CD14-positive monocyte (primary cell): ENCODE measurements around the gene EGFR. TPM values are rescaled to one million over a fixed set of nuclear protein-coding genes. Genes with fewer than 3 reads are reported as not detected.

Experiments used
- DNase-seq, 3 donors: peaks; one replicate each; pipeline ENCODE4 v3.0.0-alpha.2; 2011 to 2022
- H2AFZ ChIP-seq: 2 replicates; pipeline ENCODE4 v1.6.0; 2012; ENCODE audit warnings: mild to moderate bottlenecking, low read depth, low read length, inconsistent platforms; ENCODE audit not compliant: insufficient read depth, poor library complexity, severe bottlenecking
- H3K27ac ChIP-seq, 2 donors: 1 replicate in 1 of 2; 2 replicates in 1 of 2; pipeline ENCODE4 v1.5.1; 2012 to 2013; ENCODE audit warnings: low read length in 2 of 2, control low read depth in 1 of 2, inconsistent platforms in 1 of 2, low read depth in 1 of 2, mild to moderate bottlenecking in 1 of 2
- H3K27me3 ChIP-seq, 2 donors: one replicate each; pipeline versions ENCODE4 v1.6.0 to v1.6.1; 2011 to 2013; ENCODE audit warnings: low read length in 2 of 2; ENCODE audit not compliant: control insufficient read depth in 2 of 2, insufficient read depth in 2 of 2
- H3K36me3 ChIP-seq, 2 donors: replicated peaks in 1 of 2; 1 replicate in 1 of 2; 2 replicates in 1 of 2; pipeline versions ENCODE4 v1.5.1 to v1.6.1; 2012 to 2013; ENCODE audit warnings: low read length in 2 of 2, control low read depth in 1 of 2, inconsistent platforms in 1 of 2, mild to moderate bottlenecking in 1 of 2; ENCODE audit not compliant: insufficient read depth in 2 of 2, control insufficient read depth in 1 of 2
- H3K4me1 ChIP-seq, 2 donors: 1 replicate in 1 of 2; 2 replicates in 1 of 2; pipeline versions ENCODE4 v1.5.1 to v1.6.1; 2012 to 2013; ENCODE audit warnings: low read length in 2 of 2, control low read depth in 1 of 2, inconsistent platforms in 1 of 2, mild to moderate bottlenecking in 1 of 2, moderate library complexity in 1 of 2; ENCODE audit not compliant: insufficient read depth in 2 of 2, control insufficient read depth in 1 of 2
- H3K4me2 ChIP-seq: replicated peaks from 2 replicates; pipeline ENCODE3; 2012; ENCODE audit warnings: low read length, moderate library complexity, mild to moderate bottlenecking; ENCODE audit not compliant: poor library complexity, severe bottlenecking; ENCODE audit errors: extremely low read depth
- H3K4me3 ChIP-seq, 3 experiments: fragments of 200-600 bp in 1 of 3; sonication (generic) in 1 of 3; replicated peaks in 1 of 3; 1 replicate in 2 of 3; 2 replicates in 1 of 3; pipeline ENCODE4 v1.5.1; 2011 to 2013; ENCODE audit warnings: low read length in 3 of 3, mild to moderate bottlenecking in 3 of 3, control low read depth in 2 of 3, low read depth in 2 of 3, inconsistent platforms in 1 of 3, moderate library complexity in 1 of 3
- H3K79me2 ChIP-seq: 2 replicates; pipeline ENCODE4 v1.6.0; 2012; ENCODE audit warnings: mild to moderate bottlenecking, control low read depth, inconsistent platforms, low read length, moderate library complexity; ENCODE audit not compliant: insufficient read depth
- H3K9ac ChIP-seq: 2 replicates; pipeline ENCODE4 v1.6.0; 2017; ENCODE audit warnings: low read length, mild to moderate bottlenecking; ENCODE audit not compliant: insufficient read depth, poor library complexity, severe bottlenecking
- H3K9me3 ChIP-seq, 2 donors: replicated peaks in 1 of 2; 1 replicate in 1 of 2; 2 replicates in 1 of 2; pipeline versions ENCODE4 v1.5.1 to v1.6.1; 2012 to 2013; ENCODE audit warnings: low read length in 2 of 2, control low read depth in 1 of 2; ENCODE audit not compliant: control insufficient read depth in 1 of 2, insufficient read depth in 1 of 2
- H4K20me1 ChIP-seq: 2 replicates; pipeline ENCODE4 v1.6.0; 2012; ENCODE audit warnings: mild to moderate bottlenecking, low read length, control low read depth, moderate library complexity; ENCODE audit not compliant: insufficient read depth
- H3K27ac Mint-ChIP-seq, 7 donors: one replicate each; pipeline ENCODE4 v1.8.0; 2020; ENCODE audit warnings: mild to moderate bottlenecking in 7 of 7, mixed read lengths in 7 of 7, moderate library complexity in 6 of 7, inconsistent platforms in 2 of 7
- H3K27me3 Mint-ChIP-seq, 3 donors: one replicate each; pipeline ENCODE4 v1.8.0; 2021 to 2022; ENCODE audit warnings: low read depth in 3 of 3, mild to moderate bottlenecking in 3 of 3, mixed read lengths in 3 of 3, moderate library complexity in 3 of 3, inconsistent platforms in 1 of 3
- H3K36me3 Mint-ChIP-seq, 2 donors: one replicate each; pipeline ENCODE4 v1.8.0; 2020; ENCODE audit warnings: mixed read lengths in 2 of 2, inconsistent platforms in 1 of 2, mild to moderate bottlenecking in 1 of 2
- H3K4me1 Mint-ChIP-seq: one replicate; pipeline ENCODE4 v1.8.0; 2020; ENCODE audit warnings: mild to moderate bottlenecking, mixed read lengths
- H3K4me3 Mint-ChIP-seq, 2 donors: one replicate each; pipeline ENCODE4 v1.8.0; 2020; ENCODE audit warnings: mild to moderate bottlenecking in 2 of 2, mixed read lengths in 2 of 2, moderate library complexity in 1 of 2
- H3K9me3 Mint-ChIP-seq, 7 donors: one replicate each; pipeline ENCODE4 v1.8.0; 2020 to 2022; ENCODE audit warnings: mixed read lengths in 7 of 7, mild to moderate bottlenecking in 6 of 7, moderate library complexity in 6 of 7, inconsistent platforms in 2 of 7
- WGBS: methylation state at CpG from one replicate; pipeline ENCODE4 v1.1.5; 2013; ENCODE audit warnings: missing lambda C conversion rate; ENCODE audit not compliant: insufficient coverage; 5-methylcytosine and 5-hydroxymethylcytosine counted together
- intact Hi-C, 2 donors: fragments of 100-400 bp; cut with micrococcal nuclease; formaldehyde crosslinking; loops; one replicate each; pipeline versions ENCODE4 v1.15.0 to v1.15.1; 2023
- polyA plus RNA-seq, 3 donors: library from polyadenylated mRNA; depleted of rRNA in 1 of 3; unstranded in 2 of 3; stranded (reverse) in 1 of 3; fragments of 300-500 nt in 2 of 3; fragments of >200 nt in 1 of 3; fragmentation: Illumina TruSeq in 2 of 3; gene quantifications; 1 replicate in 2 of 3; 2 replicates in 1 of 3; pipeline ENCODE4 v1.2.3, GENCODE V29; 2012 to 2021
- TF ChIP-seq, protein P1 (sequence below): fragments of 200-600 bp; IDR thresholded peaks from one replicate; pipeline ENCODE4 v1.8.0; 2022; ENCODE audit warnings: antibody characterized with exemption, mild to moderate bottlenecking

Gene EGFR
- polyA plus RNA-seq, 3 donors = not detected

DNA sequence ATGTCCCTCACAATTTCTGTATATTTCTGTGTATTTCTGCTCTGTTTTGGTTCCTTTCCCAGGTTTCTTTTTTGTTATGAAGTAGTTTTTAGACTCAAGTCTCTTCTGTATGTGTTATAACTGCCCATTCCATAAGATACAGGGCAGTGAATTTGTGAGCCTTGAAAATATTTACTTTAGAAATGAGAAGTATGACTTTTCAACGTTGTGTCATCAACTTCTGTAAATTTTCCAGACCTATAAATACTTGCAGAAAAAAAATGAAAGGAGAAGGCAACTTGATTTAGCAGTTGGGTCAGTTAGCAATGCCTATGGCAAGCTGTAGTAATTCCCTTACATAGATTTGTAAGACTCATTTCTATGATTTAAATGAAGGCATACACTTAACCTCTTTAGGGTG, 11.5 kb downstream of the EGFR start:
- no peaks in the 10 kb centered on the region for H3K9me3 ChIP-seq
- H3K4me2 ChIP-seq = no peak overlapping the region
- Mint-ChIP-seq H3K9me3 (peaks cover 0 to 6% (median 0%) of the 10 kb centered on the region in 7 donors), H3K4me3 (no peak overlapping the region), H3K4me1 (no peaks in the 10 kb centered on the region), H3K27me3 (peaks cover 0 to 12% (median 2%) of the 10 kb centered on the region in 3 donors), H3K36me3 (no peaks in the 10 kb centered on the region), H3K27ac (no peak overlapping the region)
- no peak overlapping the region for H3K9ac ChIP-seq
- DNase-seq = no peak
- no peaks in the 10 kb centered on the region for H3K79me2 ChIP-seq
- H3K4me3 ChIP-seq = no peak overlapping the region
- no peaks in the 10 kb centered on the region for H3K4me1 ChIP-seq
- intact Hi-C loops = no loop called here
- H3K27me3 ChIP-seq = no peaks in the 10 kb centered on the region
- WGBS = no CpG with 5 or more reads among the region's 1 CpG
- H2AFZ ChIP-seq = no peak overlapping the region
- no peaks in the 10 kb centered on the region for H4K20me1 ChIP-seq
- TF ChIP-seq, protein P1, sequence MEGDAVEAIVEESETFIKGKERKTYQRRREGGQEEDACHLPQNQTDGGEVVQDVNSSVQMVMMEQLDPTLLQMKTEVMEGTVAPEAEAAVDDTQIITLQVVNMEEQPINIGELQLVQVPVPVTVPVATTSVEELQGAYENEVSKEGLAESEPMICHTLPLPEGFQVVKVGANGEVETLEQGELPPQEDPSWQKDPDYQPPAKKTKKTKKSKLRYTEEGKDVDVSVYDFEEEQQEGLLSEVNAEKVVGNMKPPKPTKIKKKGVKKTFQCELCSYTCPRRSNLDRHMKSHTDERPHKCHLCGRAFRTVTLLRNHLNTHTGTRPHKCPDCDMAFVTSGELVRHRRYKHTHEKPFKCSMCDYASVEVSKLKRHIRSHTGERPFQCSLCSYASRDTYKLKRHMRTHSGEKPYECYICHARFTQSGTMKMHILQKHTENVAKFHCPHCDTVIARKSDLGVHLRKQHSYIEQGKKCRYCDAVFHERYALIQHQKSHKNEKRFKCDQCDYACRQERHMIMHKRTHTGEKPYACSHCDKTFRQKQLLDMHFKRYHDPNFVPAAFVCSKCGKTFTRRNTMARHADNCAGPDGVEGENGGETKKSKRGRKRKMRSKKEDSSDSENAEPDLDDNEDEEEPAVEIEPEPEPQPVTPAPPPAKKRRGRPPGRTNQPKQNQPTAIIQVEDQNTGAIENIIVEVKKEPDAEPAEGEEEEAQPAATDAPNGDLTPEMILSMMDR = no peak
- H3K36me3 ChIP-seq = no peaks in the 10 kb centered on the region
- no peak overlapping the region for H3K27ac ChIP-seq

DNA sequence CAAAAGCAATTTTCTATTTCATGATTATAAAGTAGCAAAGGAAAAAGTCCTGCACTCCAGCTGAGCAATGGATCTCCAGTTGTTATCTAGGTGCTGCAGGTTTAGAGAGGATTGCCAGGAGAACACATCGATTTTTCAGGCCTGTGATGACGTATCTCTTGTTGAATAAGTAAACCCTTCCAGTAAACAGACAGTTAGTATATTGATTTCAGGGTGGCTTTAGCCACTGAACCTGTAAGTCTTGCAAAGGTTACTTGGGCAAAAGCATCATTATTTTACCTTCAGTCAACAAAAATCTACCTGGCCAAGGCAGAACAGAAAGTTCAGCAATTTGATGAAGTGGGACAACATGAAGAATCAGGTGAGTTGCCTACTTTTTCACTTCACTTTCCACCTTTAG, 12.3 kb downstream of the EGFR start:
- Histone ChIP-seq H3K27ac (no peak overlapping the region), H2AFZ (no peak overlapping the region), H3K4me3 (no peak overlapping the region), H3K36me3 (no peaks in the 10 kb centered on the region), H4K20me1 (no peaks in the 10 kb centered on the region), H3K4me1 (no peaks in the 10 kb centered on the region), H3K9me3 (no peaks in the 10 kb centered on the region), H3K4me2 (no peak overlapping the region), H3K9ac (no peak overlapping the region), H3K79me2 (no peaks in the 10 kb centered on the region), H3K27me3 (no peaks in the 10 kb centered on the region)
- no peak for DNase-seq
- no peaks in the 10 kb centered on the region for H3K4me1 Mint-ChIP-seq
- H3K9me3 Mint-ChIP-seq = peaks cover 0 to 6% (median 0%) of the 10 kb centered on the region in 7 donors
- no peak overlapping the region for H3K4me3 Mint-ChIP-seq
- peaks cover 0 to 12% (median 2%) of the 10 kb centered on the region in 3 donors for H3K27me3 Mint-ChIP-seq
- no peak overlapping the region for H3K27ac Mint-ChIP-seq
- no CpG with 5 or more reads among the region's 2 CpGs for WGBS
- H3K36me3 Mint-ChIP-seq = no peaks in the 10 kb centered on the region
- intact Hi-C loops = no loop called here
- TF ChIP-seq, protein P1 = no peak
